Measurements from ENCODE around the gene SYNM.

Gene SYNM

DNA sequence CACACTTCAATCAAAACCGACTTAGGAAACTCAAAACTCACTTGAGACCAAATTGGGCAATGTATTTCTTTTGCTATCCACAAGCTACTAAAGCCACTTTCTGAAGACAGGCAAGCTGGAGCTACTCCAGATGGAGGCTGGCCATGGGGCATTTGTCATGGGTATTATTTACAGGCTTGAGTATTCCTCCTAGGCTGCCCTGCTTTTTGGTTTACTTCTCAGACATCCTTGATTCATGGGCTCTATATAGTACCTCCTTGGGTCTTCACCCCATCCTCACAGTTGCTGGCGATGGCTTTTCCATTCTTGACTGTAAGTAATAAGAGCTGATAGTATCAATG lies 18.6 kb upstream of the SYNM start:
- no peak for DNase-seq

DNA sequence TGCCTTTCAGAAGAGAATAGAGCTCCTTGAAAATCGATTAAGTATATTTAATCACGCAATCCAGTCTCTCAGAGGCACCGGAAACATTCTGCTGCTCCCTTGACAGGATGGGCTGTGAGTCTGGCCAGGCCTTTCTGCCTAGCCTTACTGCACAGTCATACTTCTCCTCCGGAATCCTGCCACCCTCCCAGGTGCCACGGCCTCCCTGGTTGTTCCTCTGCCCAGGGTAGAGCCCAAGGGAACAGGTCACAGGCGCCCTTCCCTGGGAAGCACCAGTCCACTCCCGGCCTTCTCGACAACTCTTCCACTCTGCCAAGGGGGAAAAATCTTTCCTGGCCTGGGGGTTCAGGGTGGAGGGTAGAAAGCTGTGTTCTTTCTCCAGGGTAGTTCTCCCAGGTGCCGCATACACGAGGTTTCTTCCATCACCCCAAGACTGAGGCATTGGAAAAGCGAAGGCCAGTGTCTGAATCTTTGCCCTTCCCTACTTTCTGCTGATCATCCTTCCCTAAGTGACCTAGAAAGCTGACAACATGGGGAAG lies 17.4 kb upstream of the SYNM start:
- no peak for DNase-seq

DNA sequence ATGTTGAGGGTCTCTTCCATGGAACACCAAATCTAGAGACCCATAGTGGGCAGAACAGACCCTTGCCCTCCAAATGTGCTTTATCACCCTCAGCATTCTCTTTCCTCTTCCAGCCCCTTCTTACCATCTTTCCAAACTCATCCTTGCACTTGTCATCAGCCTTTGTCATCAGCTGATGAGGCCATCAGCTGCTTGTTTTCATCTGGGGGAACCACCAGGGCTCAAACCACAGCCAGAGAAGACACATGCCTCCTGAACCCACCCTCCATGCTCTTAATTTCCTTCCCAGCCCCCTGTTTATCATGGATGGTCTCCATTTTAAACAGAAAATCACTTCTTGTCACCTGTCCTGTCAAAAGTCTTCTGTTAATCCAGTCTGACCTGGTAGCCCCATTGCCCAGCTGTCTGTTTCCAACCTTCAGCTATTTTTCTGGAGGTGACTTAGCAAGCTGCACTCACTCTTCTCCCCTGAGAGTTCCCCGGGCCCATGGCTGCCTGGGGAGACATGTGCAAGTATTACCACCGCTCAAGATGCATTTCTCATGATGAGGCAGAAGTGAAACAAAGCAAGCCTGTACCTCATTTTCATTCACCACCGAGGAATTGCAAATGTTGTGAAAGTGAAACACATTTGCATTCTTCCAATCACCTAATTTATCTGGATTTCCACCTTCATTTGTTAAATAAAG lies 14.7 kb upstream of the SYNM start:
- peak; percentile 50 for DNase-seq

DNA sequence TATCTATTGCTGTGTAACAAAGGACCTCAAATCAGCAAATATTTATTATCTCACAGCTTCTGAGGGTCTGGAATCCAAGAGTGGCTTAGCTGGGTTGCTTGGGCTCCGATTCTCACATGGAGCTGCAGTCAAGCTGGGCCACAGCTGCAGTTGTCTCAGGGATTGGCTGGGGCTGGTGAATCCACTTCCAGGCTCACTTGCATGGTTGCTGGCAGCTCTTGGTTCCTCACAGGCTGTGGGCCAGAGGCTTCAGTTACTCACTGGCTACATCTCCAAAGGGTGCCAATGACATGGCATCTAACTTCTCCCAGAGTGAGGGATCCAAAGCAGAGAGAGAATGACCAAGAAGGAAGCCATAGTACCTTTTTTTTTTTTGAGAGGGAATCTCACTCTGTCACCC lies 13.9 kb upstream of the SYNM start:
- DNase-seq = no peak

DNA sequence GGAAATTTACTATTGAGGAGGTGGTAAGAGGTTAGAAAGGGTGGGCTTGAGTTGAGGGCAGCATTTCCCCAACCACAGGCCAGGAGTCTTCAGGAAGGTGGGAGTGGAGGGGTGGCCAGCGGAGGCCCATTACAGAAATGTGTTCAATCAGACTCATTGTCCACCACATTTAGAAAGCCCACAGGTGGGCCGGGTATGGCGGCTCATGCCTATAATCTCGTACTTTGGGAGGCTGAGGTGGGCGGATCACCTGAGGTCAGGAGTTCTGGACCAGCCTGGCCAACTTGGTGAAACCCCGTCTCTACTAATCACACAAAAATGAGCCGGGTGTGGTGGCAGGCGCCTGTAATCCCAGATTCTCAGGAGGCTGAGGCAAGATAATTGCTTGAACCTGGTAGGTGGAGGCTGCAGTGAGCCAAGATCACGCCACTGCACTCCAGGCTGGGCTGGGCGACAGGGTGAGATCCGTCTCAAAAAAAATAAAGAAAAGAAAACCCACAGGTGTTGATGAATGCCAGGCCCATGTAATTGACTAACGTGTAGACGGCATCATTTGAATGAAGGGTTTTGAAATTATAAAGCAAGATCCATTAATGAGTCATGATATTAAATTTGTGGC lies 12.2 kb upstream of the SYNM start:
- DNase-seq = no peak

DNA sequence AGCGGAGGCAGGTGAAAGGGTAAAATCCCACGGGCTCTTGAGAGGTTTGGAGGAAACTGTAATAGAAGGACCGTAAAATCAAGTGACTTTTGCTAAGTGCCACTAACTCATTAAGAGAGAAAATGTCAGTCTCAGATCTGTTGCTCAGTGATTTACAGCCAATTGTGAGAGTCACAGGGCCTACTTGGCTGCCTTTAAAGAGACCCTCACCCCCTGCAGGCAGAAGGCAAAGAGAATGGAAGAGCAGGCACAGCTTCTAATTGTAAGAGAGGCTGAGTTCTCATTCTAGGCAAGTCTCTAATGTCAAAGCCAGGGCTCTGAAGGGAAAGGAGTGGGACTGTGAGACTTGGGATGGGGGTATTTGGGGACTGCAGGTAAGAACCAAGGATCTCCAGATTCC lies 9.3 kb upstream of the SYNM start:
- DNase-seq = no peak

DNA sequence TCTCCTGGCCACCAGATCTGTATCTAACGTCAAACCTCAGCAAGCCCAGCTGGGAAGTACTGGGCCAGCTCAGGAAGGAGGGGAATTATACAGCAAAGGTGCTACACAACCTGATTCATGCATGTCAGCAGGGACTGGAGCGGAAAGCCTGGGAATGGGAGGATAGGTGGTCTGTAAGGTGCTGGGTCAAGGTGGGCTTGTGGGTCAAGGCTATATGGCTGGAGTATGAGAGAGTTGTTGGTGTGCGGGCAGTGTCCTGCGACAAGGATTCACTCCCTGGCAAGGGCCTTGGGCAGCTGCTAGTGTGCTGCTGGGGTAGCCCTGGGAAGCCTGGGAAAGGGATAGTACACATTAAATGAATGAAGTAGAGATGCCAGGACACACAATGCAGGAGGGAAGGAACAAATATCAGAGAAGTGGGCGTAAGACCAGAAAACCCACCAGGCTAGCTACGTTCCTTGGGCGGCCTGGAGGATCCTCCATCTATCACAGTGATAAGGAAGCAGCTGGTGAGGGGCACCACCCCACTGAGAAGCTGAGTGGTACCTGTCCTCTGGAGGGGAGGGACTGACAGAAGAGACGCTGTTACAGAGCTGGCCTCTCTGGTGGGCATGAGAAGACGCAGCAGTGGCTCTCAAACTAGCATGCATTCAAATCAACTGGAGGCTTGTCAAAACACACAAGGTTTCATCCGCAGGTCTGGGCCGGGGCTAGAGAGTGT lies 8.5 kb upstream of the SYNM start:
- no peak for DNase-seq

DNA sequence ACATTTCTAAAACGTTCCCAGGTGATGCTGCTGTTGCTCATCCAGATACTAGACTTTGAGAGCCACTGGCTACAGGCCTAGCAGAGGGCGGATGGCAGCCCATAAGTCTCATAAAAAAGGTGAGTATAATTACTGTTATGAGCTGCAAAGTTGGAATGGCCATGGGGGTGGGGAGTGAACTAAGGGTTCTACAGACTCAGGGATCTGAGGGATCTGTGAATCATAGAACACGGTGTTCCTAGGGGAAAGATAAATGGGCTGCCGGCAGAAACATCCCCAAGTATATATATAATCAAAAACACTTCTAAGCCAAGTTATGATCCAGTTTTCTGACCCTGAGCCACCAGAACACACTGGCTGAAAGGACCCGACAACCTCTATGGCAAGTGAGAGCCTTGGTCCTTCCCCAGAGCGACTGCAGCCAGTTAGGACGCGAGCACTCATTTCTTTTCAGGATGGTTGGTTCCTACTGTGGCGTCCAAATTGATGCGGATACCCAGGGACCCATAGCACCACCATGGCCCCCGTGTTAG lies 7.9 kb upstream of the SYNM start:
- no peak for DNase-seq

DNA sequence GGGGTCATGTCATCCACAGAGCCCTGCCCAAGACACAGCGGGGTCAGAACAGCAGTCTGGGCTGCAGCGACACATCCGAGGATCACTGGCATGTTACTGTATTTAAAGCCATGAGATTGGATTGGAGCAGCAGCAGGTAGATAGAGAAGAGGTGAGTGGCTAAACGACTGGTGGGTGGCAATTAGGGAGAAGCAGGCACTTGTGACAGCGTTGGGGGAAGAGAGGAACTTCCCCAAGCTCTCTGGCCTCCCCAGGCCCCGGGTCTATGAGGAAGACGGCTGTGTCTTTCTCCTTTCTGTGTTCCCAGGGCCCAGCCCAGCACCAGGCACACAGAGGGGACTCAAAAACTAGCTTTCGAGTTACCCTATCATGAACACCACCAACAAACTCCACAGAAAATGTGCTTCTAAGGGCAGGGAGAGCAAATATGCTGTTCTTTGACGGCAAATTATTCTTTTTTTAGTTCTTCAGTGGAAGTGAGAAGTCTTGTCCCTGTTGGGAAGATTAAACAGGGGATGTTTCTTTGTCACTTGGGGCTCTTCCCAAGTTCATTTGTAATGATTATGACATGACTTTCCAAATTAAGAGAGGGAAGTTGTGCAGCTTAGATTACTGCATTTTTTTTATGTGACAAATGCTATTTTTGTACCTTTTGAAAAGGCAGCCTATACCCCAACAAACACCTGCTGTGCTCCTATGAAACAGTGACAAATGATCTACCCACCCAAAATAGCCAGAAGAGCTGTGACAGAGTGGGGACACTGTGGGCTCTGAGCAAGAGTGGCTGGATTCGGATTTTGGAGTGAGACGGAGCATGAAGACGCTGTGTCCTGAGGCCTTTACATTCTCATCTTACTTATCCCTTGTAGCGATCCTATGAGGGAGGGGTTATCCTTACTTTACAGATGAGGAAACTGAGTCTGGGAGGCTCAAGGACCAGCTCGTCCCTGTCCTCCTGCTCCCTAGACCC lies 7.2 kb upstream of the SYNM start:
- DNase-seq = no peak

DNA sequence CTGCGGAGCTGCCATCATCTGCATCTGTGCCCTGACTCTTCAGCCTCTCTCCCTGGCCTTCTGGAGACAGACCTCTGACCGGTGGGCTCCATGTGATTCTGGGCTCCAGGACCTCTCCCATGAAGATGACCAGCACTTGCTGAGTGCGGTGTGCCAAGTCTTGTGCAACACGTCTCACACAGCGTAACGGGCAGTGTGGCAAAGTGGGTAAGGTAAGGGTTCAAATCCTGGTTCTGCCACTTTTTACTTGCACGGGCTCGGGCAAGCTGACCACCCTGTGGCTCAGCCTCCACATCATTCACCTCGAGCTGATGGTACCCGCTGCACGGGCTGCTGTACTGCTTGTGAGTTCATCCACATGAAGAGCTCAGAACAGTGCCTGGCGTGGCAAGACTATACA lies 6.5 kb upstream of the SYNM start:
- no peak for DNase-seq

DNA sequence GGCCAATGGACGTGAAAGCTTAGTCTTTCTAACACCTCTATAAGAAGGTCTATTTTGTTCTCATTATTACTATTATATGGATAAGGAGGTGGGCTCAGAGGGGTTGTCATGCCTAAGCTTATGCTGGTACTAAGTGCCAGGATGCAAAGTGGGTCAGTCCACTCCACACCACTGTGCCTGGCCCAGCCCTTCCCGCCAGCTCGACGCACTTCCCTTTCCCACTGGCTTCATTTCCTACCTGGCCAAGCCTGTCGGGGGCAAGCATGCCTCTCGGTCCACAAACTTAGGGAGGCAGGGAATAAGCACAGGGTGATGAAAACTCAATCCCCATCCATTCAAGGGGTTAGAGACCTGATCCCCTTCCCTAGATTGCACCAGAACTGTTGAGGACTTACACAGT lies 5.9 kb upstream of the SYNM start:
- DNase-seq = no peak

DNA sequence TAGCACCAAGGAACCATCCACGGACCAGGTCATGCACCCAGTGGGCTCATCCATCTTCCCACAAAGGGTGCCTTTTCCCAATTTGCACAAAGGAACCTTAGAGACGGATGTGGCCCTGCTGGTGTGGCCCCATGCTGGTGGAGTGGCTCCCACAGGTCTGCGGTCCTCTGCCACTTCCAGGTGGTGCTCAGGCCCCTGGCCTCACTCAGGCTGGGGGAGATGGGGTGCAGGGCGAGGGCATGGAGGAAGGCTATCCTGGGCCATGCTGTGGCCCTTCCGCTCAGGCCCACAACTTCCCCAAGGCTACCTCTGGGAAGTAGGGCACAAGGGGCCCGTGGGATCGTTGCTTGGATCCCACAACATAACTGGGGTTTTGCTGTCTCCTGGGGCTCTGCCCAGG lies 5.2 kb upstream of the SYNM start:
- DNase-seq = no peak

DNA sequence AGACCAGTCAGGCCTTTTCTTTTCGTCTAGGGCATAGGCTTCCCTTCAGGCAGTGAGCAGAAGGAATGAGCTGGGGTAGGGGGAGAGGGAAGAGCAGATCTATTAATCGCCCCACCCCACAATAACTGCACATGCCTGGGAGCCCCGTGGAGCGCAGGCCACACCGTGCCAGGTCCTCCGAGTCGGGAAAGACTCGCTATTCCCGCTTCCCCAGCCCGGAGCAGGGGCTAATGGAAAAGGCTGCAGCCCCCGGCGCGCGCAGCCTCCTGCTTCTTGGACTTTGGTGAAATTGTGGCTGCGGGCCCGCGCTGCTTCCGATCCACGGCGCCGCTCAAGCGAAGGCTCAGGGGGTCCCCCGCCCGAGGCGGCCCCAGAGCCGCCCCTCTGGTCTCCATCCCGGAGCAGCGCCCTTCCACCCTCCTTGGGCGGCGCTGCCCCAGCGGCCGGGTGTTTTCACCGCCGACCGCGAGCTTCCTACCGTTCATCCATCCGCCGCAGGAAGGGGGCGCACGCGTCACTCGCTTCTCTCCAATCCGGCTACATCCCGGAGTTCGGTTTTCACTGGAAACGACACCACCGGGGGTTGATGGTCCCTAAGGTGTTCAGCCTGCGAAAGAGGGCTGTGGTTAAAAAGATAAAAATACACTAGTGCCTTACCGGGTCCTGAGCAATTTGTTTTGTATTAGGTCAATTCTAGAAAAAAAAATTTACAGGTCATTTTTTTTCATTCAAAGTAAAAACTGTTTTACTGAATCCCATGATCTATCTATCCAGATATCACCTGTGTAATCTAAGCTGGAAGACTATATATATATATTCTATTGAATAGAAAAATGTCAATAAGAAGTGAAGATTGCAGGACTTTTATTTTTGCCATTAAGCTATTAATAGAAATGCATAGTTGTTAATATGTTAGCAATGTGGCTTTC lies 4.4 kb upstream of the SYNM start:
- DNase-seq = peak; percentile 70

DNA sequence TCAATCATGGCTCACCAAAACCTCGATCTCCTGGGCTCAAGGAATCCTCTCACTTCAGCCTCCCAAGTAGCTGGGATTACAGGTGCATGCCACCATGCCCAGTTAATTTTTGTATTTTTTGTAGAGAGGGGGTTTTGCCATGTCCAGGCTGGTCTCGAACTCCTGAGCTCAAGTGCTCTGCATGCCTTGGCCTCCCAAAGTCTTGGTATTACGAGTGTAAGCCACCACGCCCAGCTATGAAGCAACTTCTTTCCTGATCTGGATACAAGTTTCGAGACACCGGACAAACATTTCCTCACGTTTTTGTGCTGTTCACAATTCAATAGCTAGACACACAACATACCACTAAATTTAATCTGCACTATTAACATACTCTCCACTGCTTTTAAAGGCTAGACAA lies 3.4 kb upstream of the SYNM start:
- DNase-seq = no peak

DNA sequence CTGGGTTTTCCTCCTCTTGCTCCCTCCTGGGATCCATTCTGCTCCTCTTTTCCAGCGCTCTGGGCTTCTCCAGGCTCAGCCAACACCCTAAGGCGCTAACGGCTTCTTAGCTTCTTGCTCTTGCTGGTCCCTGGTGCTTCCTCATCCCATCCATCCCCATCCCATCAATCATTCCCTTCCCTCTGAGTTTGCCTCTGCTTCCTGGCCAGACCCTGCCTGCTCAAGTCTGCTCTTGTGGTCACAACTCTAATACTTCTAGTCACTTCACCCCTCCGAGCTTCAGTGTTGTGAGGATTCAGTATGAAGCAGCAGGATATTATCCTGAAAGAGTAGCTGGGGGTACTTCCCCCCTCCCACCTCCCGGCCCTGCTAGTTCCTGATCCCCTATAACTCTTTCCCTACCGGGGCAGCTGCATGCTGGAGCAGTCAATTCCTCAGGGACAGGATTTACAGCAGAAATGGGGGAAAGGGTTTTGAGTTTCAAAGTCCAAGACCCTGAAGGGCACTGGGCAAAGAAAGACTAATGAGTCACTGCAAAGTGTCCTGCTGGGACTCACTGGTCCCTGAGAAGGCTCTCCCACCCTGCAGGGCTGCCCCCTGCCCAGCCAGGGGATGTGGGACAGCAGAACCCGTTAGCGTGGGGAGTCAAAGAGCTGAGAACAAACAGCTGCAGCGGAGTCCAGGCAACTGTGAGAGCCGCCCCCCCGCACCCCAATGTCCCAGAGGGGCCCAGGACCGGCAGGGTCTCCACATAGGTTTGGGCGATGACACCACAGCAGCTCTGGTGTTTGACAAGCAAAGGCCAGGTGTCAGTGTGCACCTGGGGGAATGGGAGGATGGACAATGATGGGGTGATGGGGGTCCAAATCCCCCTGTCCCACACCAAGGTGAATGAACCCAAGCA lies 2.3 kb upstream of the SYNM start:
- DNase-seq = no peak

DNA sequence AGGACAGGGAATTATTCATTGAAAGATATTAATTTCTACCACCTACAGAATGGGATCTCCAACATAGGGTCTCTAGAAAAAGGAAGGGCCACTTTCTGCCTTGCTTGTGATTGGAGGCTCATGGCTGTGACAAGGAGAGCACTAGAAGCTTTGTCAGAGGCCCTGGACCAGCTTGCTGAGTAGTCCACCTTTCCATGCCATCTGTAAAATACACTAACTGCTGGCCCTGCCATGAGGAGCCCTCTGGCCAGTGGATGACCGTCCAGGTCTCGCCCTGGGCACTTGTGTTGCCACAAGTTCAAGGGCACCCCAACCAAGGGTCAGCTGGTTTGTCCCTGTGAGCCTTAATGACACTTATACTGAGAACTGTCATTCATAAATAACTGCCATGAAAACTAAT lies 1.6 kb upstream of the SYNM start:
- no peak for DNase-seq

DNA sequence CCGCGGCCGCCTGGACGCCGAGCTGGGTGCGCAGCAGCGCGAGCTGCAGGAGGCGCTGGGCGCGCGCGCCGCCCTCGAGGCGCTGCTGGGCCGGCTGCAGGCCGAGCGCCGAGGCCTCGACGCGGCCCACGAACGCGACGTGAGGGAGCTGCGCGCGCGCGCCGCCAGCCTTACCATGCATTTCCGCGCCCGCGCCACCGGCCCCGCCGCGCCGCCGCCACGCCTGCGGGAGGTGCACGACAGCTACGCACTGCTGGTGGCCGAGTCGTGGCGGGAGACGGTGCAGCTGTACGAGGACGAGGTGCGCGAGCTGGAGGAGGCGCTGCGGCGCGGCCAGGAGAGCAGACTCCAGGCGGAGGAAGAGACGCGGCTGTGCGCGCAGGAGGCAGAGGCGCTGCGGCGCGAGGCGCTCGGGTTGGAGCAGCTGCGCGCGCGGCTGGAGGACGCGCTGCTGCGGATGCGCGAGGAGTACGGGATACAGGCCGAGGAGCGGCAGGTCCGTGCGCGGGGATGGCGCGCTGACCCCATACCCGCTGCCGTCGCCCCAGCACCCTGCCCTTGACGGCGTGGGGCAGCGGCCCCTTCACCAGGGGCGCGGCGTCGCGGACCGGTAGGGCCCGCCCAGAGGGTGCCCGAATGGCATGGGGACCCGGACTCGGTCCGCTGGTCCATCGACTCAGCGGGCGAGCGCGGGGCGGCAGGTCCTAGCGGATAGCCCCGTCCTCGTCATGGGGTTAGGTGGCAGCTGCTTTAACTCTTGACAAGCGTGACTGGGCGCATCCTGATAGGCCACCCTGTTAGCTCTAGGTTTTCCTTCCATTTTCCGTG lies 848 bp downstream of the SYNM start:
- DNase-seq = peak; percentile 33

DNA sequence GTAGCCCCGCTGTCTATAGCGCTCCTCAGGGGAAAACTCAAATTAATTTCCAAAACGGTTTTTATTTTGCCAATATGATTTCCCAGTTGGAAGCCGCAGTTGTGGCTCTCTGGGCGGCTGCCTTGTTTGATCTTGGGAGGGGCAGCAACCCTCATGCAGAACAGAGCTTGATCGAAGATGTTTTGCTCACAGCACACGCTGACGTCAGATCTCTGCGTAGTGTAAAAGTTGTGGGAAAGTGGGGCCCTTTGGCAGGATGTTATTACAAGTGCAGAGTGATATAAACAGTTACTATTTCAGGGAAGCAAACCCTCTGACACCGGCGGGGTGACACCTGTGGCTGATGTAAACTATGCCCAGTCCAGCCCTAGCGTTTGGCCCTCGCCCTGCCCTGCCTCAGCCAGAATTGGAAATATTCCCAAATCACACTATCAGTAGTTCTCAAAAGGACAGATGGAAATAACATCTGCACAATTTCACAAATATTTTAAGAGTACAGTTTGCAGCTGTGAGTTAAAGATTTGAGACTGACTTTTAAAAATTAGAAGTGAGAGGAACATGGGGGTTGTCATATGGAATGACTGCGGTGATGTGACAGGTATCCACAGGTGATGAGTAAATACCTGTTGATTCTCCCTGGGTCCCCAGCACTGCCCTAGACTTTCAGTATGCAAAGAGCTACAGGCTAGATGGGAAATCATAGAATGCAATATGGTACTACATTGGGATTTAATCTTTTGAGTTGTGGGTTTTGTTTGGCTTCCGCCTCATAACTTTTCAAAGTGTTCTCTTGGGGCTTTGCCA lies 1.7 kb downstream of the SYNM start:
- DNase-seq = no peak

DNA sequence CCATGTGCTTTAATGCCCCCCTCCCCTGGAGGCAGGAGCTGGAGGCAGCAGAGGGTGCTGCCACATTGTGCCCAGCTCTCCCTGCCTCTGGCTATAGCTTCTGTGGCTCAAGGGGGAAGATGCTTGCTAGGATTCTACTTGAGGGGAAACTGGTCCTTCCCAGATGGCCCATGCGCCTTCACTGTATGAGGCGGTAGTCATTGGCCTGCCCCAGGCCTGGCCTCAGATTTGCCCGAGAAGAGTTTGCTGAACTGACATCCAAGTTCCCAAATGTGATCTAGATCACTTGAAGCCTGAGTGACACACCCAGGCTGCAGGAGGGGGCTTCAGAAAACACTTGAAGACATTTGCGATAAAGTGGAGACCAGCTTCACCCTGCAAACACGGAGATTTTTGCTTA lies 4.1 kb downstream of the SYNM start:
- no peak for DNase-seq

Data from suppressor macrophage treated with lipopolysaccharide for 4 hours (primary cell).